H1 (cell line): ENCODE measurements around the gene MYRF. TPM values are rescaled to one million over a fixed set of nuclear protein-coding genes. Genes with fewer than 3 reads are reported as not detected.

ENCODE experiments used
- CTCF ChIA-PET: fragments of 300-600 bp; sonication (Branson Sonifier 250); formaldehyde crosslinking; loops from one replicate; lab custom pipeline; 2021; ENCODE audit not compliant: partially characterized antibody; lab: Charles Lee
- POLR2A ChIA-PET: fragments of 300-600 bp; sonication (Branson Sonifier 250); formaldehyde crosslinking; loops from one replicate; lab custom pipeline; 2021; ENCODE audit warnings: inconsistent platforms; ENCODE audit not compliant: partially characterized antibody; lab: Charles Lee
- DNase-seq, 2 experiments: peaks; one replicate each; pipeline versions ENCODE4 v3.0.0 to v3.0.0-alpha.2; 2010 to 2022; ENCODE audit warnings: low spot score in 2 of 2, low read depth in 1 of 2, mixed read lengths in 1 of 2
- FAIRE-seq: peaks from 2 replicates; lab custom pipeline; 2011; peaks lifted over from hg19 to GRCh38; lab: Jason Lieb, UNC
- H2AFZ ChIP-seq: 2 replicates; pipeline ENCODE4 v1.8.1; 2012; ENCODE audit warnings: low read length, inconsistent platforms
- H2AK5ac ChIP-seq: 2 replicates; pipeline ENCODE4 v1.6.1; 2013; ENCODE audit warnings: low read depth, low read length
- H2BK120ac ChIP-seq: replicated peaks from 2 replicates; pipeline ENCODE3; 2013; ENCODE audit warnings: low read depth, low read length, inconsistent platforms
- H2BK12ac ChIP-seq: 2 replicates; pipeline ENCODE4 v1.6.1; 2013; ENCODE audit warnings: low read depth, low read length
- H2BK15ac ChIP-seq: 2 replicates; pipeline ENCODE4 v1.6.1; 2013; ENCODE audit warnings: low read length
- H2BK20ac ChIP-seq: 2 replicates; pipeline ENCODE4 v1.6.1; 2013; ENCODE audit warnings: low read length
- H2BK5ac ChIP-seq: 2 replicates; pipeline ENCODE4 v1.6.1; 2013; ENCODE audit warnings: low read depth, low read length
- H3K14ac ChIP-seq: 2 replicates; pipeline ENCODE4 v1.6.1; 2013; ENCODE audit warnings: inconsistent platforms; ENCODE audit not compliant: insufficient read length
- H3K18ac ChIP-seq: 2 replicates; pipeline ENCODE4 v1.6.1; 2013; ENCODE audit warnings: low read length; ENCODE audit errors: extremely low read depth
- H3K23ac ChIP-seq: 2 replicates; pipeline ENCODE4 v1.6.1; 2013; ENCODE audit warnings: inconsistent platforms; ENCODE audit not compliant: insufficient read length
- H3K23me2 ChIP-seq: 2 replicates; pipeline ENCODE4 v1.6.1; 2013; ENCODE audit warnings: low read depth, low read length
- H3K27ac ChIP-seq: 2 replicates; pipeline ENCODE4 v1.6.1; 2011; ENCODE audit warnings: low read depth, low read length, inconsistent platforms
- H3K27me3 ChIP-seq, 4 experiments: replicated peaks in 1 of 4; 1 replicate in 1 of 4; 2 replicates in 3 of 4; pipeline versions ENCODE4 v1.6.1 to v1.8.1; 2011 to 2013; ENCODE audit warnings: low read length in 3 of 4, mild to moderate bottlenecking in 3 of 4, inconsistent platforms in 2 of 4, mixed read lengths in 2 of 4, moderate library complexity in 1 of 4; ENCODE audit not compliant: control insufficient read depth in 3 of 4, insufficient read depth in 3 of 4; ENCODE audit errors: extremely low read depth in 1 of 4
- H3K36me3 ChIP-seq, 4 experiments: 2 replicates each; pipeline versions ENCODE4 v1.6.1 to v1.8.1; 2011 to 2013; ENCODE audit warnings: mild to moderate bottlenecking in 4 of 4, low read length in 3 of 4, moderate library complexity in 2 of 4, control low read depth in 1 of 4, inconsistent platforms in 1 of 4; ENCODE audit not compliant: insufficient read depth in 4 of 4, control insufficient read depth in 2 of 4
- H3K4ac ChIP-seq: replicated peaks from 2 replicates; pipeline ENCODE3; 2013; ENCODE audit warnings: low read length, low read depth, mixed read lengths, inconsistent platforms; ENCODE audit not compliant: insufficient read length
- H3K4me1 ChIP-seq, 4 experiments: replicated peaks in 1 of 4; 1 replicate in 1 of 4; 2 replicates in 3 of 4; pipeline versions ENCODE4 v1.6.1 to v1.8.1; 2011 to 2013; ENCODE audit warnings: low read length in 3 of 4, inconsistent platforms in 2 of 4, mixed read lengths in 1 of 4; ENCODE audit not compliant: insufficient read depth in 4 of 4, control insufficient read depth in 3 of 4
- H3K4me2 ChIP-seq, 2 experiments: 2 replicates each; pipeline versions ENCODE4 v1.6.1 to v1.8.1; 2011 to 2013; ENCODE audit warnings: low read depth in 2 of 2, low read length in 2 of 2, control low read depth in 1 of 2, inconsistent platforms in 1 of 2, mild to moderate bottlenecking in 1 of 2; ENCODE audit not compliant: insufficient read depth in 1 of 2
- H3K4me3 ChIP-seq, 4 experiments: fragments of 200-600, 300-600 bp in 1 of 4; sonication (generic), shearing (Covaris generic), sonication (Bioruptor Twin) in 1 of 4; 2 replicates each; pipeline versions ENCODE4 v1.5.1 to v1.8.1; 2011 to 2016; ENCODE audit warnings: low read length in 4 of 4, low read depth in 3 of 4, control low read depth in 2 of 4, inconsistent platforms in 2 of 4, mild to moderate bottlenecking in 2 of 4, mixed read lengths in 1 of 4, moderate library complexity in 1 of 4; ENCODE audit not compliant: insufficient read depth in 2 of 4; ENCODE audit errors: extremely low read depth in 1 of 4
- H3K56ac ChIP-seq: replicated peaks from 2 replicates; pipeline ENCODE3; 2013; ENCODE audit warnings: low read depth, mild to moderate bottlenecking, mixed read lengths, low read length, inconsistent platforms; ENCODE audit not compliant: insufficient read length
- H3K79me1 ChIP-seq: 2 replicates; pipeline ENCODE4 v1.6.1; 2013; ENCODE audit warnings: low read depth, low read length, control low read depth
- H3K79me2 ChIP-seq, 2 experiments: 2 replicates each; pipeline versions ENCODE4 v1.6.1 to v1.8.1; 2012 to 2013; ENCODE audit warnings: low read length in 2 of 2, mild to moderate bottlenecking in 2 of 2, inconsistent platforms in 1 of 2; ENCODE audit not compliant: insufficient read depth in 2 of 2, control insufficient read depth in 1 of 2
- H3K9ac ChIP-seq, 4 experiments: replicated peaks in 1 of 4; 1 replicate in 1 of 4; 2 replicates in 3 of 4; pipeline versions ENCODE4 v1.6.1 to v1.8.1; 2011 to 2013; ENCODE audit warnings: low read depth in 3 of 4, low read length in 3 of 4, control low read depth in 2 of 4, mild to moderate bottlenecking in 2 of 4, moderate library complexity in 2 of 4, inconsistent platforms in 1 of 4; ENCODE audit errors: extremely low read depth in 1 of 4
- H3K9me3 ChIP-seq, 2 experiments: 2 replicates each; pipeline versions ENCODE4 v1.6.1 to v1.8.1; 2012 to 2013; ENCODE audit warnings: mild to moderate bottlenecking in 2 of 2, moderate library complexity in 2 of 2, control low read depth in 1 of 2, inconsistent platforms in 1 of 2, low read depth in 1 of 2, low read length in 1 of 2, mixed read lengths in 1 of 2; ENCODE audit not compliant: insufficient read depth in 2 of 2
- H4K20me1 ChIP-seq, 2 experiments: replicated peaks in 1 of 2; 2 replicates each; pipeline versions ENCODE3 to v1.8.1; 2011 to 2013; ENCODE audit warnings: inconsistent platforms in 2 of 2, low read length in 2 of 2, mild to moderate bottlenecking in 1 of 2; ENCODE audit not compliant: insufficient read depth in 2 of 2, control insufficient read depth in 1 of 2
- H4K5ac ChIP-seq: 2 replicates; pipeline ENCODE4 v1.6.1; 2013; ENCODE audit warnings: low read length, low read depth, mixed read lengths, inconsistent platforms; ENCODE audit not compliant: insufficient read length
- H4K8ac ChIP-seq: 2 replicates; pipeline ENCODE4 v1.8.0; 2013; ENCODE audit warnings: mild to moderate bottlenecking, moderate library complexity, low read length, inconsistent platforms; ENCODE audit not compliant: insufficient read depth; ENCODE audit errors: extremely low read depth
- H4K91ac ChIP-seq: replicated peaks from 2 replicates; pipeline ENCODE3; 2013; ENCODE audit warnings: low read length, mixed read lengths, inconsistent platforms; ENCODE audit not compliant: insufficient read length
- ATF3 ChIP-seq: IDR thresholded peaks from 2 replicates; pipeline ENCODE4 v1.6.1; 2011; ENCODE audit warnings: low read depth, mild to moderate bottlenecking, low read length; ENCODE audit not compliant: insufficient read depth
- BACH1 ChIP-seq: IDR thresholded peaks from 2 replicates; pipeline ENCODE4 v1.6.1; 2012; ENCODE audit warnings: low read length, improper control_type of control experiment
- BRCA1 ChIP-seq: IDR thresholded peaks from 2 replicates; pipeline ENCODE4 v1.6.1; 2012; ENCODE audit warnings: low read depth, low read length, improper control_type of control experiment
- CBX5 ChIP-seq: fragments of 300-800, 300-1000 bp; sonication (generic); IDR thresholded peaks from 2 replicates; pipeline ENCODE4 v1.7.1; 2016; ENCODE audit warnings: antibody characterized with exemption, low read length, low read depth
- CTBP2 ChIP-seq: IDR thresholded peaks from 2 replicates; pipeline ENCODE4 v1.7.0; 2011; ENCODE audit warnings: borderline replicate concordance, mild to moderate bottlenecking, moderate library complexity, mixed read lengths, low read length; ENCODE audit not compliant: insufficient read depth, insufficient read length
- EGR1 ChIP-seq: IDR thresholded peaks from 2 replicates; pipeline ENCODE4 v1.6.1; 2011; ENCODE audit warnings: low read depth, low read length, borderline replicate concordance
- HDAC2 ChIP-seq, 2 experiments: fragments of 300-600 bp in 1 of 2; sonication (generic) in 1 of 2; IDR thresholded peaks; 2 replicates each; pipeline ENCODE4 v1.6.1; 2011 to 2012; ENCODE audit warnings: low read depth in 2 of 2, low read length in 2 of 2, mild to moderate bottlenecking in 2 of 2, moderate library complexity in 2 of 2, borderline replicate concordance in 1 of 2, inconsistent platforms in 1 of 2
- KDM4A ChIP-seq: IDR thresholded peaks from one replicate; pipeline ENCODE4 v1.7.1; 2012; ENCODE audit warnings: low read depth, mild to moderate bottlenecking, moderate library complexity, low read length, inconsistent platforms; ENCODE audit not compliant: severe bottlenecking
- POU5F1 ChIP-seq: IDR thresholded peaks from 2 replicates; pipeline ENCODE4 v1.6.1; 2011; ENCODE audit warnings: low read depth, mild to moderate bottlenecking, low read length, moderate library complexity
- SIRT6 ChIP-seq: IDR thresholded peaks from one replicate; pipeline ENCODE4 v1.7.1; 2012; ENCODE audit warnings: low read length, inconsistent platforms
- SIX5 ChIP-seq: IDR thresholded peaks from 2 replicates; pipeline ENCODE4 v1.6.1; 2011; ENCODE audit warnings: mild to moderate bottlenecking, low read depth, low read length
- SP1 ChIP-seq: IDR thresholded peaks from 2 replicates; pipeline ENCODE4 v1.6.1; 2011; ENCODE audit warnings: low read depth, low read length
- TAF7 ChIP-seq: optimal IDR thresholded peaks from 2 replicates; pipeline ENCODE3; 2011; ENCODE audit warnings: low read depth, mild to moderate bottlenecking, inconsistent platforms, low read length, moderate library complexity, borderline replicate concordance
- TCF12 ChIP-seq: IDR thresholded peaks from 2 replicates; pipeline ENCODE4 v1.6.1; 2011; ENCODE audit warnings: low read depth, mild to moderate bottlenecking, low read length
- WGBS, 2 experiments: shearing (Covaris generic) in 1 of 2; methylation state at CpG; one replicate each; pipeline versions ENCODE4 v1.1.6 to v1.1.7; 2013 to 2015; ENCODE audit warnings: low lambda C conversion rate in 2 of 2, mixed read lengths in 2 of 2, inconsistent platforms in 1 of 2, low coverage in 1 of 2, missing lambda C conversion rate in 1 of 2; ENCODE audit not compliant: insufficient replicate concordance in 2 of 2, insufficient coverage in 1 of 2, insufficient read length in 1 of 2; ENCODE audit errors: extremely low coverage in 1 of 2, missing lambda C conversion rate in 1 of 2; 5-methylcytosine and 5-hydroxymethylcytosine counted together
- polyA plus RNA-seq, 7 experiments: library from polyadenylated mRNA; depleted of rRNA in 3 of 7; stranded (reverse) in 5 of 7; unstranded in 2 of 7; fragments of >200 nt in 5 of 7; fragments of 200-250 nt in 2 of 7; gene quantifications; 1 replicate in 5 of 7; 2 replicates in 1 of 7; 4 replicates in 1 of 7; pipeline versions ENCODE4 v1.2.1 to v1.2.3, GENCODE V29; 2011 to 2013; ENCODE audit warnings: missing spikeins in 2 of 7, mixed read lengths in 2 of 7
- total RNA-seq: library from RNA; stranded (reverse); fragmentation: NEBNext Ultra II Directional; extraction: Animal tissue kit (Norgen Biotek cat#: 25700); gene quantifications from 2 replicates; pipeline ENCODE4 v1.2.1, GENCODE V29; 2021

Gene MYRF
- total and polyA plus RNA-seq, 2 of the 8 experiments (the other 6 are each of a cell fraction or from before 2014, with no cell fraction given) = 6.0 to 6.1 TPM

GRCh38 chr11:61734767-61735166 lies 17.7 kb upstream of the MYRF start:
- CTCF ChIA-PET = interaction anchor here (0.9 to 10.9 kb wide), 14 partner anchors 13 to 218 kb away, joined by 3 to 127 read pairs (median 4); partner anchors contain the start of genes DAGLA and MYRF
- Histone ChIP-seq H3K23me2 (no peaks in the 10 kb centered on the region), H3K4me2 (no peak overlapping the region), H2BK12ac (no peak overlapping the region), H3K4ac (no peak overlapping the region), H3K56ac (no peak overlapping the region), H3K79me2 (no peaks in the 10 kb centered on the region), H3K23ac (no peak overlapping the region), H3K9ac (no peak overlapping the region), H3K14ac (no peak overlapping the region), H4K20me1 (peaks cover 0 to 6% of the 10 kb centered on the region in 2 experiments), H3K9me3 (no peaks in the 10 kb centered on the region), H4K8ac (no peak overlapping the region), H2BK15ac (no peak overlapping the region), H4K91ac (no peak overlapping the region), H3K27ac (no peak overlapping the region), H3K27me3 (no peaks in the 10 kb centered on the region), H4K5ac (no peak overlapping the region), H3K79me1 (no peaks in the 10 kb centered on the region), H2BK120ac (no peak overlapping the region), H2AK5ac (no peak overlapping the region), H3K18ac (no peak overlapping the region), H2AFZ (no peak overlapping the region), H3K4me1 (no peaks in the 10 kb centered on the region; a peak in 2 of 7 replicates), H3K4me3 (no peak overlapping the region), H2BK20ac (no peak overlapping the region), H3K36me3 (peaks cover 0 to 7% (median 0%) of the 10 kb centered on the region in 4 experiments; a peak in 2 of 8 replicates), H2BK5ac (no peak overlapping the region)
- WGBS, 2 experiments = 93% methylated on average over 11 of the region's 14 CpGs; no CpG with 5 or more reads in 1 of the 2 experiments
- POLR2A ChIA-PET = interaction anchor here (0.6 to 1.3 kb wide), 3 partner anchors 46 to 93 kb away, joined by 3 read pairs; no protein-coding TSS in a partner anchor
- no peak for DNase-seq
- FAIRE-seq = no peak
- TF ChIP-seq CTBP2 (no peak), TAF7 (no peak), HDAC2 (IDR thresholded peaks at IDR 0.05; ENCODE audit: borderline replicate concordance in 1 of 2, low read depth in 2 of 2, low read length in 2 of 2) (no peak), TCF12 (no peak), POU5F1 (no peak), ATF3 (no peak), CBX5 (no peak), BRCA1 (no peak), SIX5 (no peak), SIRT6 (no peak), SP1 (no peak), EGR1 (no peak), BACH1 (no peak), KDM4A (no peak)
